Measurements from ENCODE around the gene TULP4.

DNA sequence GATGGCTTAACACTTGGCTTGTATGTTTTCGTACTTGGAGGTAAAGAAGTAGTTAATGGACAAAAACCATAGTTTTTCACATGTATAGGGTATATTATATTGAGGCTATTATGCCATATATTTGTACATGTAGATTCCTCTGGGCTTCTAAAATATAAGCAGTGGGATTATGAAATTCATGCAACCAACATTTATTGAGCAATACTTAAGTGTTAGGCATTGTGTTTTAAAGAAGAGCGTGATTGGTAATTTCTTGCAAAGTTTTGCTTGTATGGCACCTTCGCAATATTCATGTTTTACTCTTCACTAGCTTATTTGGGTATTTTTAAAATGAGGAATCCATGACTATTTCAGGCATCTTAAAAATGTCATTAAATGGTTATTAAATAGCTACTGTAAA is 2.5 kb downstream of the TULP4 start:
- no peak for TF ChIP-seq CTCF (IDR thresholded peaks at IDR 0.05)
- TF ChIP-seq POLR2A (IDR thresholded peaks at IDR 0.05), result no peak

Measured in thyroid gland (tissue), 4 donors.